HG03139 (cell line): ENCODE measurements around the gene AK9.

Experiments
- ATAC-seq: cut with Tn5 transposase; IDR thresholded peaks from one replicate; pipeline ENCODE4 v1.9.1; 2021; ENCODE audit not compliant: unreplicated experiment

AK9 gene

GRCh38 chr6:109448615-109449014 is 242.4 kb downstream of the AK9 start:
- ATAC-seq: no peak

GRCh38 chr6:109447878-109448555 is 243.0 kb downstream of the AK9 start:
- ATAC-seq: no peak

- no peak for ATAC-seq
Observed at GRCh38 chr6:109447087-109447486, 243.9 kb downstream of the AK9 start.

- no peak for ATAC-seq
Observed at GRCh38 chr6:109446541-109446940, 244.5 kb downstream of the AK9 start.

- ATAC-seq: no peak
Observed at GRCh38 chr6:109446072-109446471, 244.9 kb downstream of the AK9 start.

- ATAC-seq: no peak
Observed at GRCh38 chr6:109445382-109445781, 245.6 kb downstream of the AK9 start.

- ATAC-seq: no peak
Observed at GRCh38 chr6:109443425-109443950, 247.5 kb downstream of the AK9 start.
